Measurements from ENCODE around the gene C2orf81.

The C2orf81 gene

DNA sequence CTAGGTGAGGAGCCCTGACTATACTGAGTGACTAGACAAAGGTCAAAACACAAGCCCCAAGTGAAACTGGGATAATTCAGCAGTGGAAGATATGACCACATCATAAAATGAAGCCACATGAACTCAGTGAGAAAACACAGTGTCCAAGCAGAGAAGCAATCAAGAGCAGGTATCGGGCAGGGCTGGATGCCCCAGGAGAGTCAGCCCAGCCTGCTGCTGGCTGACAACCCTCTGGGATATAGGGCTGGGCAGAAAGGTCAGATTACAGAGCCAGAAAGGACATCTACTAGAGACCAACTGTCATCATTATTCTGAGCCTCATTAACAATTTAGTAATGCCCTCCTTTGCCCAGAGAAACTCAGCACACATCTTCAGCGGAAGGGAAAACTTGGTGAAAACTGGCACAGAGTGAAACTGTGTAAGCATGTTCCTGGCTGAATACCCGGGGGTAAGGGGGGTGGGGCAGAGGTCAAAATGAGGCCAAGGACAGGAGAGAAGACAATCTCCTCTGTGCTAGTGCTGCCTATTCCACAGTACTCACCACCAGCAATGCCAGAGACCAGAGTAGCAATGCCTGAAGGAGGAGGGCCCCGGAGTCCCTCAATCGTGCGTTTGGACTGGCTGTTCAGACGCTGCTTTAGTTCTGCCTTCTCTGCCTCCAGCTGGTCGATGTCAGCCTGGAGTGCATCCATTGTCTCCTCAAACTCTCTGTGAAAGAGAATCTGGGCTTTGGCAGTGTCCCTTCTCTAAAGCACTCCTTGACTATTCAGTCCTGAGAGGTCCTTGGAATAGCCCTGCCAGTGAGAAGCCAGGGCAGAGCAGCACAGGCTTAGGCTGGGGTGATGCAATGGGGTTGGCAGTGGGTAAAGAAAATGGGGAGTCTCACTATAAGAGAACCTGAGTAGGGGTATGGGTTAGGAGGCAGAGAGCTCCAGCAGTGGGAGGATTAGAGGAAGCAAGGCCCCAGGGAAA is 56.6 kb downstream of the C2orf81 start:
- in situ Hi-C loops (cut with MboI; ENCODE audit: low sequenced_read_pairs) = no loop called here
